Bronchial epithelial cell (primary cell): ENCODE measurements around the gene ERG28. TPM values are rescaled to one million over a fixed set of nuclear protein-coding genes. Genes with fewer than 3 reads are reported as not detected.
A peak's percentile ranks its signal among the peaks of the same experiment; 100 is the strongest.

Experiments used
- DNase-seq: peaks from one replicate; pipeline ENCODE4 v3.0.0-alpha.2; 2010; ENCODE audit warnings: low read depth
- FAIRE-seq: peaks from 2 replicates; lab custom pipeline; 2011; peaks lifted over from hg19 to GRCh38; lab: Jason Lieb, UNC
- H3K27me3 ChIP-seq: 2 replicates; pipeline ENCODE4 v1.5.1; 2011; ENCODE audit warnings: low read length; ENCODE audit not compliant: control insufficient read depth, insufficient read depth
- H3K36me3 ChIP-seq: 2 replicates; pipeline ENCODE4 v1.5.1; 2011; ENCODE audit warnings: low read length; ENCODE audit not compliant: control insufficient read depth, insufficient read depth
- H3K4me3 ChIP-seq: 2 replicates; pipeline ENCODE4 v1.5.1; 2011; ENCODE audit warnings: mild to moderate bottlenecking, low read depth, low read length, control low read depth
- CTCF ChIP-seq: IDR thresholded peaks from 2 replicates; pipeline ENCODE4 v1.5.1; 2011; ENCODE audit warnings: mild to moderate bottlenecking, moderate library complexity, low read length, control low read depth, inconsistent platforms; ENCODE audit not compliant: insufficient read depth, severe bottlenecking
- total RNA-seq: library from RNA; depleted of rRNA; stranded (reverse); fragments of >200 nt; gene quantifications from 2 replicates; pipeline ENCODE4 v1.2.1, GENCODE V29; 2014

The ERG28 gene
- total RNA-seq, 1 donor from 2014 or later = 4.2 TPM

GRCh38 chr14:75672605-75673192, 12.0 kb upstream of the ERG28 start:
- TF ChIP-seq CTCF = no peak
- FAIRE-seq (no peak), DNase-seq (no peak)
- Histone ChIP-seq H3K27me3 (no peaks in the 10 kb centered on the region), H3K4me3 (no peak overlapping the region), H3K36me3 (peaks cover 4% of the 10 kb centered on the region)

DNA sequence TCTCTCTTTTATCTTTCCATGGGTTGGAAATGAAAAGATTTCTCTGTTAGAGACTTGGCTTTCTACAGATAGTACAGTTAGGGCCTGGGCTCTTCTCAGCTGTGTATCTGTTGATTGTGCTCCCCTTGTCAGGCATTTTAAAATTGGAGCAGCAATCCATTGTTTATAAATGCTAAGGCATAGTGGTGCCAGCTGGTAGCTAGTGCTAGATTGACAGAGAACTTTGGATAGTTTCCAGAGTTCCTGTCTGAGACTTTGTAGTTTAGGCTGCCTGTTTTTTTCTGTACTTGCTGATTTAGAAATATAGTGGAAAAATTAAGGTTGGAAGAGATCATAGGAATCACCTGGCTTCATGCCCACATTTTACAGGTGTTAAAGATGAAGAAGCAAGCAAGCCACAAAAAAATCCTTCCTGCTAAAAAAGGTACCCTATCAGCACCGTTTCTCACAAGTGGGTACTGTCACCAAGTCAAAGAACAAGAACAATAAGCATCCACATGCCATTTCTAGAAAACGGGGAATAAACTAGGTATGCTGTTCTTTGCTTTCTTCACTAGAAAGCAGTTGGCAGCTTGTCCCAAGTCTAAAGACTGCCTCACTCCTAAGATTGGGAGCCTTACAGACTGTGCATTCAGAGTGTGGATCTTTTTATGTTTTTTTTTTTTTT, 6.6 kb upstream of the ERG28 start:
- no peak for FAIRE-seq
- H3K36me3 ChIP-seq = peaks cover 5% of the 10 kb centered on the region
- no peak for TF ChIP-seq CTCF

GRCh38 chr14:75662966-75663365, 2.3 kb upstream of the ERG28 start:
- FAIRE-seq (no peak), DNase-seq (no peak)
- Histone ChIP-seq H3K36me3 (peaks cover 3% of the 10 kb centered on the region), H3K27me3 (no peaks in the 10 kb centered on the region), H3K4me3 (no peak overlapping the region)
- no peak for TF ChIP-seq CTCF

More for the DNA sequence above, 6.6 kb upstream of the ERG28 start:
- Histone ChIP-seq H3K27me3 (no peaks in the 10 kb centered on the region), H3K4me3 (no peak overlapping the region)
- no peak for DNase-seq

- no peak for TF ChIP-seq CTCF
- Histone ChIP-seq H3K4me3 (peak overlapping the region; percentile 92), H3K36me3 (peaks cover 6% of the 10 kb centered on the region), H3K27me3 (no peaks in the 10 kb centered on the region)
- no peak for DNase-seq
- no peak for FAIRE-seq
Observed at GRCh38 chr14:75661499-75661814, 781 bp upstream of the ERG28 start.

GRCh38 chr14:75660238-75660629, 442 bp downstream of the ERG28 start:
- no peaks in the 10 kb centered on the region for H3K27me3 ChIP-seq
- TF ChIP-seq CTCF = no peak
- H3K4me3 ChIP-seq = peak overlapping the region; percentile 92
- H3K36me3 ChIP-seq = peaks cover 7% of the 10 kb centered on the region
- DNase-seq (no peak), FAIRE-seq (no peak)
